Measurements from ENCODE around the gene CD164. TPM values are rescaled to one million over a fixed set of nuclear protein-coding genes. Genes with fewer than 3 reads are reported as not detected.

The CD164 gene
- total RNA-seq, 4 donors from 2014 or later: 284 to 415 (median 340) TPM

DNA sequence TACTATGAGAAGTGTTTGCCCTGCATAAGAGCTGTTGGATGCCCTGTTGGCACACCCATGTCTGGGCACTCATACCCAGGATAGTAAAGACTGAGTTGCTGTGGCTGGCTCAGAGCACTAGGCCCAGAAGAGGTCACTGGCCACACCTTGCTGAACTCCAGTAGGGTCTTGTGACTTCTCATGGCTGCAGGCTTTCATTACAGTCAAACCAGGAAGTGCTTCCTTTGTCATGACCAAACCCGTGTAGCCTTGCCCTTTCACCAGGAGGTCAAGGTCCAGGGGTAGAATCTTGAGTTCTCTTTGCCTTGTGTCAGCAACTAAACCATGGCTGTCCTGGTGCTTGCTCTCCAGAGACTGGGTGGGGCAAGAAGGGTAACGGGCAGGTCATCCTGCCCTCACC is 49.5 kb downstream of the CD164 start:
- no peak overlapping the region for H3K27ac ChIP-seq
- no peak overlapping the region for H3K4me3 ChIP-seq (replicated peaks in 1 of 3)
- 78% methylated on average over 2 of the region's 2 CpGs for WGBS, 2 donors
- H3K27me3 ChIP-seq: no peaks in the 10 kb centered on the region
- no peak for TF ChIP-seq POLR2A (IDR thresholded peaks at IDR 0.05)
- TF ChIP-seq, protein P1, sequence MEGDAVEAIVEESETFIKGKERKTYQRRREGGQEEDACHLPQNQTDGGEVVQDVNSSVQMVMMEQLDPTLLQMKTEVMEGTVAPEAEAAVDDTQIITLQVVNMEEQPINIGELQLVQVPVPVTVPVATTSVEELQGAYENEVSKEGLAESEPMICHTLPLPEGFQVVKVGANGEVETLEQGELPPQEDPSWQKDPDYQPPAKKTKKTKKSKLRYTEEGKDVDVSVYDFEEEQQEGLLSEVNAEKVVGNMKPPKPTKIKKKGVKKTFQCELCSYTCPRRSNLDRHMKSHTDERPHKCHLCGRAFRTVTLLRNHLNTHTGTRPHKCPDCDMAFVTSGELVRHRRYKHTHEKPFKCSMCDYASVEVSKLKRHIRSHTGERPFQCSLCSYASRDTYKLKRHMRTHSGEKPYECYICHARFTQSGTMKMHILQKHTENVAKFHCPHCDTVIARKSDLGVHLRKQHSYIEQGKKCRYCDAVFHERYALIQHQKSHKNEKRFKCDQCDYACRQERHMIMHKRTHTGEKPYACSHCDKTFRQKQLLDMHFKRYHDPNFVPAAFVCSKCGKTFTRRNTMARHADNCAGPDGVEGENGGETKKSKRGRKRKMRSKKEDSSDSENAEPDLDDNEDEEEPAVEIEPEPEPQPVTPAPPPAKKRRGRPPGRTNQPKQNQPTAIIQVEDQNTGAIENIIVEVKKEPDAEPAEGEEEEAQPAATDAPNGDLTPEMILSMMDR (IDR thresholded peaks at IDR 0.05): no peak
- no peak for DNase-seq
- intact Hi-C loops (cut with DNase I): no loop called here
- peaks cover 11 to 12% of the 10 kb centered on the region in 2 donors for H3K4me1 ChIP-seq
- H3K36me3 ChIP-seq: no peaks in the 10 kb centered on the region
- no peaks in the 10 kb centered on the region for H3K9me3 ChIP-seq

DNA sequence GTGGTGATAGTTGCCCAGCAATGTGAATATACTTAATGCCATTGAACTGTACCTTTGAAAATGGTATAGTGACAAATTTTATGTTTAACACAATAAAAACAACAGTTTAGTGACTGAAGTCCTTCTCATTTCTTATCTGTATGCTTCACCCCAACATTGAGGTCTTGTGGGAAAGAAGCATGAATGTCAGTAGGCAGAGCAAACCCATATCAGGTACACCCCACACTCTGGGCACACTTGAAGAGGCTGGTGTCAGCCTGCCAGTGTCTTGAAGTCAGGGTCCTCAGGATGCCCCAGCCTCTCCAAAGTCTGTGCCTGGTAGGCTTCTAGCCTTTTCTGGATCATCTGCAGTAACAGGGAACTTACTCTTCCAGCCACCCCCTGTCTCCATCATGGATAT is 51.2 kb downstream of the CD164 start:
- TF ChIP-seq, protein P1 (IDR thresholded peaks at IDR 0.05): no peak
- TF ChIP-seq POLR2A (IDR thresholded peaks at IDR 0.05): no peak
- H3K27ac ChIP-seq: no peak overlapping the region
- H3K36me3 ChIP-seq: no peaks in the 10 kb centered on the region
- no peaks in the 10 kb centered on the region for H3K27me3 ChIP-seq
- intact Hi-C loops (cut with DNase I): no loop called here
- no peak for DNase-seq
- H3K9me3 ChIP-seq: no peaks in the 10 kb centered on the region
- no peak overlapping the region for H3K4me3 ChIP-seq (replicated peaks in 1 of 3)
- peaks cover 0 to under 1% of the 10 kb centered on the region in 2 donors for H3K4me1 ChIP-seq

GRCh38 chr6:109330263-109330662 is 52.0 kb downstream of the CD164 start:
- DNase-seq: no peak
- no peaks in the 10 kb centered on the region for H3K4me1 ChIP-seq
- H3K27ac ChIP-seq: no peak overlapping the region
- intact Hi-C loops (cut with DNase I): no loop called here
- H3K27me3 ChIP-seq: no peaks in the 10 kb centered on the region
- WGBS, 2 donors: 81 to 82% methylated on average over 2 of the region's 2 CpGs
- no peaks in the 10 kb centered on the region for H3K36me3 ChIP-seq
- no peaks in the 10 kb centered on the region for H3K9me3 ChIP-seq
- TF ChIP-seq POLR2A (IDR thresholded peaks at IDR 0.05): no peak
- TF ChIP-seq, protein P1 (IDR thresholded peaks at IDR 0.05): no peak
- H3K4me3 ChIP-seq (replicated peaks in 1 of 3): no peak overlapping the region

- 73 to 82% methylated on average over 4 of the region's 4 CpGs for WGBS, 2 donors
- Histone ChIP-seq H3K4me1 (peaks cover 0 to 3% of the 10 kb centered on the region in 2 donors), H3K27ac (no peak overlapping the region), H3K27me3 (no peaks in the 10 kb centered on the region), H3K4me3 (replicated peaks in 1 of 3) (no peak overlapping the region), H3K9me3 (no peaks in the 10 kb centered on the region), H3K36me3 (no peaks in the 10 kb centered on the region)
- TF ChIP-seq, protein P1 (IDR thresholded peaks at IDR 0.05): no peak
- no peak for TF ChIP-seq POLR2A (IDR thresholded peaks at IDR 0.05)
- intact Hi-C loops (cut with DNase I): no loop called here
- no peak for DNase-seq
Measured at GRCh38 chr6:109328629-109329028, 53.6 kb downstream of the CD164 start.

- TF ChIP-seq POLR2A (IDR thresholded peaks at IDR 0.05): no peak
- TF ChIP-seq, protein P1 (IDR thresholded peaks at IDR 0.05): no peak
- no peaks in the 10 kb centered on the region for H3K9me3 ChIP-seq
- no peaks in the 10 kb centered on the region for H3K27me3 ChIP-seq
- DNase-seq: no peak
- H3K27ac ChIP-seq: no peak overlapping the region
- H3K36me3 ChIP-seq: no peaks in the 10 kb centered on the region
- no peak overlapping the region for H3K4me3 ChIP-seq (replicated peaks in 1 of 3)
- peaks cover 3 to 9% of the 10 kb centered on the region in 2 donors for H3K4me1 ChIP-seq
- intact Hi-C loops (cut with DNase I): no loop called here
- WGBS, 2 donors: 88 to 100% methylated on average over 1 of the region's 1 CpG
Measured at GRCh38 chr6:109327959-109328358, 54.3 kb downstream of the CD164 start.

Data from thyroid gland (tissue), 4 donors.